CD8-positive, alpha-beta memory T cell (primary cell): ENCODE results near the gene TSPAN2. TPM values are rescaled to one million over a fixed set of nuclear protein-coding genes. Genes with fewer than 3 reads are reported as not detected.

Experiments used
- CTCF ChIA-PET: fragments of 350-600 bp; sonication (Branson Sonifier 250); formaldehyde crosslinking; loops from one replicate; lab custom pipeline; 2021; ENCODE audit warnings: antibody characterized with exemption; lab: Charles Lee
- POLR2A ChIA-PET: fragments of 350-600 bp; sonication (Branson Sonifier 250); formaldehyde crosslinking; loops from one replicate; lab custom pipeline; 2021; ENCODE audit warnings: antibody characterized with exemption; lab: Charles Lee
- DNase-seq, 5 donors: peaks; one replicate each; pipeline versions ENCODE4 v3.0.0 to v3.0.0-alpha.2; 2020 to 2022; ENCODE audit warnings: mixed read lengths in 1 of 5
- H3K27ac ChIP-seq: one replicate; pipeline ENCODE4 v1.7.0; 2013; ENCODE audit warnings: low read depth, mild to moderate bottlenecking, low read length, moderate library complexity
- H3K27me3 ChIP-seq: 2 replicates; pipeline ENCODE4 v1.7.0; 2013; ENCODE audit warnings: low read length, mild to moderate bottlenecking; ENCODE audit not compliant: insufficient read depth, poor library complexity, severe bottlenecking
- H3K36me3 ChIP-seq: 2 replicates; pipeline ENCODE4 v1.7.0; 2013; ENCODE audit warnings: mild to moderate bottlenecking, low read length, moderate library complexity; ENCODE audit not compliant: insufficient read depth
- H3K4me1 ChIP-seq: 2 replicates; pipeline ENCODE4 v1.7.0; 2013; ENCODE audit warnings: mild to moderate bottlenecking, low read length, moderate library complexity; ENCODE audit not compliant: insufficient read depth
- H3K4me3 ChIP-seq: 2 replicates; pipeline ENCODE4 v1.7.0; 2013; ENCODE audit warnings: mild to moderate bottlenecking, low read length
- H3K9me3 ChIP-seq: 2 replicates; pipeline ENCODE4 v1.7.0; 2013; ENCODE audit warnings: mild to moderate bottlenecking, low read length
- H3K27ac Mint-ChIP-seq, 8 donors: one replicate each; pipeline ENCODE4 v1.8.0; 2020 to 2021; ENCODE audit warnings: mixed read lengths in 8 of 8, mild to moderate bottlenecking in 6 of 8, inconsistent platforms in 3 of 8, moderate library complexity in 3 of 8
- H3K27me3 Mint-ChIP-seq, 2 donors: one replicate each; pipeline ENCODE4 v1.8.0; 2020 to 2021; ENCODE audit warnings: mixed read lengths in 2 of 2, mild to moderate bottlenecking in 1 of 2, moderate library complexity in 1 of 2
- H3K36me3 Mint-ChIP-seq, 3 donors: one replicate each; pipeline ENCODE4 v1.8.0; 2020 to 2021; ENCODE audit warnings: mixed read lengths in 3 of 3, inconsistent platforms in 1 of 3, mild to moderate bottlenecking in 1 of 3
- H3K4me1 Mint-ChIP-seq, 3 donors: one replicate each; pipeline ENCODE4 v1.8.0; 2020 to 2021; ENCODE audit warnings: mixed read lengths in 3 of 3, inconsistent platforms in 1 of 3, mild to moderate bottlenecking in 1 of 3
- H3K4me3 Mint-ChIP-seq, 7 donors: one replicate each; pipeline ENCODE4 v1.8.0; 2020 to 2021; ENCODE audit warnings: mixed read lengths in 7 of 7, mild to moderate bottlenecking in 6 of 7, moderate library complexity in 4 of 7, inconsistent platforms in 2 of 7
- H3K9me3 Mint-ChIP-seq, 5 donors: one replicate each; pipeline ENCODE4 v1.8.0; 2020 to 2022; ENCODE audit warnings: mixed read lengths in 5 of 5, mild to moderate bottlenecking in 3 of 5, moderate library complexity in 2 of 5, inconsistent platforms in 1 of 5
- polyA plus RNA-seq: library from polyadenylated mRNA; unstranded; fragments of 300-500 nt; fragmentation: Illumina TruSeq; gene quantifications from one replicate; pipeline ENCODE4 v1.2.3, GENCODE V29; 2021
- total RNA-seq, 2 experiments: library from RNA; stranded (reverse); gene quantifications; one replicate each; pipeline ENCODE4 v1.2.3, GENCODE V29; 2021

Gene TSPAN2
- total and polyA plus RNA-seq, 3 experiments from 2014 or later, result 1.3 to 7.1 (median 2.0) TPM

DNA sequence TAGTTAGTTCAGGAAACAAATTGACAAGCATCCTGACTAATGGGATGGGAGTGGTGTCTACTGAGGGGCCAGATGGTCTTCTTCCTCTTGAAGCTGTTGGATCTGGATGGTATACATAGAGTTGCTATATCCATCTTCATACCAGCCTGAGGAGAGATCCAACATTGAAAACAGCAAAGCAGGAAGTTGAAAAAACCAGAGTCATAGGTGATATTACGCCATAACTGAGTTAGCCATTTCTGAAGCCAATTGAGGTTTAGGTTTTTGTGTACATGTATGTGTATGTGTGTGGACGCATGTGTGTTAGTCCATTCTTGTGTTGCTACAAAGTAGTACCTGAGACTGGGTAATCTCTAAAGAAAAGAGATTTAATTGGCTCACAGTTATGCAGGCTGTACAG is 2.3 kb upstream of the TSPAN2 start:
- Histone ChIP-seq H3K9me3 (no peaks in the 10 kb centered on the region), H3K4me3 (no peak overlapping the region), H3K4me1 (peaks cover 14% of the 10 kb centered on the region), H3K27ac (no peak overlapping the region), H3K27me3 (no peaks in the 10 kb centered on the region), H3K36me3 (no peaks in the 10 kb centered on the region)
- H3K4me1 Mint-ChIP-seq, result peaks cover 24 to 44% (median 41%) of the 10 kb centered on the region in 3 donors
- no peak overlapping the region for H3K4me3 Mint-ChIP-seq
- no peaks in the 10 kb centered on the region for H3K9me3 Mint-ChIP-seq
- no peaks in the 10 kb centered on the region for H3K27me3 Mint-ChIP-seq
- POLR2A ChIA-PET, result no interaction called here
- peaks cover 0 to 2% (median 0%) of the 10 kb centered on the region in 3 donors for H3K36me3 Mint-ChIP-seq
- no peak for DNase-seq
- CTCF ChIA-PET, result interaction anchor here (1.1 to 2.3 kb wide), 2 partner anchors 7 to 112 kb away, joined by 3 to 8 read pairs; no protein-coding TSS in a partner anchor
- H3K27ac Mint-ChIP-seq, result no peak overlapping the region

DNA sequence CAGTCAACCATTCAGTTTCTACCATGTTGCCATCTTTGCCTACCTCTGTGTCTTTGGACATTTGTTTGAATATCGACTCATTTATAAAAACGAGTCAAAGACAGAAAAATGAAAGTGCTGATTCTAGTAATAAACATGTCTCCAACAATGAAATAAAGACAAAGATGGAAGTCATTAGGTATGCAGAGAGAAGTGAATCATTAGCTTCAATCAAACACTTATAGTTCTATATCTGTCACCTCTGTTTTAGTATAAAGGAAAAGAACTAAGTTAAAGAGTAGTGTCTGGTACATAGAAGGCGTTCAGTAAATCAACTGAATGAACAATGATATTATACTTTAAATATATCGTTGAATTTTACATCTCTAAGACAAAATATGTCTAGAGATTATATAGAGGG is 1.7 kb upstream of the TSPAN2 start:
- no peak overlapping the region for H3K27ac ChIP-seq
- peak overlapping the region in 4 of 8 donors; percentile 18 to 86 (median 42) for H3K27ac Mint-ChIP-seq
- no peak for DNase-seq
- H3K9me3 Mint-ChIP-seq, result no peaks in the 10 kb centered on the region
- peaks cover 29 to 47% (median 45%) of the 10 kb centered on the region in 3 donors for H3K4me1 Mint-ChIP-seq
- no peaks in the 10 kb centered on the region for H3K9me3 ChIP-seq
- H3K4me3 ChIP-seq, result no peak overlapping the region
- H3K27me3 ChIP-seq, result no peaks in the 10 kb centered on the region
- CTCF ChIA-PET, result interaction anchor here (1.1 to 3.9 kb wide), 3 partner anchors 8 to 111 kb away, joined by 3 to 14 read pairs (median 8); no protein-coding TSS in a partner anchor
- H3K36me3 Mint-ChIP-seq, result peaks cover 0 to 2% (median 0%) of the 10 kb centered on the region in 3 donors
- no peaks in the 10 kb centered on the region for H3K36me3 ChIP-seq
- peaks cover 14% of the 10 kb centered on the region for H3K4me1 ChIP-seq
- H3K27me3 Mint-ChIP-seq, result no peaks in the 10 kb centered on the region
- POLR2A ChIA-PET, result no interaction called here
- H3K4me3 Mint-ChIP-seq, result peak overlapping the region in 5 of 7 donors; percentile 84 to 87 (median 86)

DNA sequence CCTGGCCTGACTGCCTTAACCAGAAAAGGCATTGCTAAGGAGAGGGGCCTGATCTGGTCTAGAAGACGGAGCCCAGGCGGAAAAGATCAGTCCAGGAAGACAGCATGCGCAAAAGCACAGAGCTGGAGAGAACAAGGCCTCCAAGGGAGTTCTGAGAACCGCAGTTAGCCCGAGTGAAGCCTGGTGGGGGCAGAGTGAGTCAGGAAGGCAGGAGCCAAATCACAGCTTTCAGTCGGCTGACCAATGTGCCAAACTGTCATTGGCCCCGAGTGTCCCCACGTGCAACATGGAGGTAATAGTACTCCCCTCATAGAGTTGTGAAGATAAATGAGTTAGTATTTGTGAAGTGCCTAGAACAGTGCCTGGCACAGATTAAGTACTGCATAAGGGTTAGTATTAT is 1.2 kb upstream of the TSPAN2 start:
- Histone ChIP-seq H3K27me3 (no peaks in the 10 kb centered on the region), H3K9me3 (no peaks in the 10 kb centered on the region), H3K4me3 (no peak overlapping the region), H3K36me3 (no peaks in the 10 kb centered on the region), H3K4me1 (peaks cover 17% of the 10 kb centered on the region), H3K27ac (no peak overlapping the region)
- no peaks in the 10 kb centered on the region for H3K9me3 Mint-ChIP-seq
- H3K4me1 Mint-ChIP-seq, result peaks cover 30 to 49% (median 48%) of the 10 kb centered on the region in 3 donors
- DNase-seq, result no peak
- peak overlapping the region in 7 of 8 donors; percentile 66 to 94 (median 86) for H3K27ac Mint-ChIP-seq
- H3K36me3 Mint-ChIP-seq, result peaks cover 0 to 2% (median 0%) of the 10 kb centered on the region in 3 donors
- ChIA-PET CTCF (interaction anchor here (0.8 to 3.9 kb wide), 4 partner anchors 8 to 111 kb away, joined by 3 to 14 read pairs (median 6); no protein-coding TSS in a partner anchor), POLR2A (no interaction called here)
- peak overlapping the region; percentile 82 to 94 (median 86) for H3K4me3 Mint-ChIP-seq
- no peaks in the 10 kb centered on the region for H3K27me3 Mint-ChIP-seq

DNA sequence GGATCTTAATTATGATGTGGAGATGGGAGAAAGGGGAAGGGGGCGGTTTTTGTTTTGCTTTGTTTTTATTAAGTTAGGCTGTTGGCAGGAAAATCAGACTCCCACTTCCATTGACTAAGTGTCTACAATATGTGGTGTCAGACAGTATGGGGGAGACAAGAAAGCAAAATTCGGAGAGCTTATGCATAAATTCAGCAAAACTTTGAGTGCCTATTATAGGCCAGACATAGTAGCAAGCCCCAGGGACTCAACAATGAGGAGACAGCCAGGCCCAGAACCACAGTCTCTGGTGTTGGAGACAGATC is 835 bp upstream of the TSPAN2 start:
- Mint-ChIP-seq H3K27ac (peak overlapping the region in 7 of 8 donors; percentile 66 to 94 (median 86)), H3K9me3 (no peaks in the 10 kb centered on the region), H3K4me1 (peaks cover 33 to 50% (median 49%) of the 10 kb centered on the region in 3 donors), H3K27me3 (no peaks in the 10 kb centered on the region), H3K4me3 (peak overlapping the region; percentile 79 to 94 (median 86)), H3K36me3 (peaks cover 0 to 2% (median 0%) of the 10 kb centered on the region in 3 donors)
- ChIA-PET POLR2A (no interaction called here), CTCF (interaction anchor here (0.8 to 3.9 kb wide), 3 partner anchors 9 to 38 kb away, joined by 3 to 14 read pairs (median 8); no protein-coding TSS in a partner anchor)
- H3K9me3 ChIP-seq, result no peaks in the 10 kb centered on the region
- DNase-seq, result no peak
- peaks cover 21% of the 10 kb centered on the region for H3K4me1 ChIP-seq
- no peak overlapping the region for H3K27ac ChIP-seq
- peak overlapping the region; percentile 63 for H3K4me3 ChIP-seq
- H3K27me3 ChIP-seq, result no peaks in the 10 kb centered on the region
- H3K36me3 ChIP-seq, result no peaks in the 10 kb centered on the region

DNA sequence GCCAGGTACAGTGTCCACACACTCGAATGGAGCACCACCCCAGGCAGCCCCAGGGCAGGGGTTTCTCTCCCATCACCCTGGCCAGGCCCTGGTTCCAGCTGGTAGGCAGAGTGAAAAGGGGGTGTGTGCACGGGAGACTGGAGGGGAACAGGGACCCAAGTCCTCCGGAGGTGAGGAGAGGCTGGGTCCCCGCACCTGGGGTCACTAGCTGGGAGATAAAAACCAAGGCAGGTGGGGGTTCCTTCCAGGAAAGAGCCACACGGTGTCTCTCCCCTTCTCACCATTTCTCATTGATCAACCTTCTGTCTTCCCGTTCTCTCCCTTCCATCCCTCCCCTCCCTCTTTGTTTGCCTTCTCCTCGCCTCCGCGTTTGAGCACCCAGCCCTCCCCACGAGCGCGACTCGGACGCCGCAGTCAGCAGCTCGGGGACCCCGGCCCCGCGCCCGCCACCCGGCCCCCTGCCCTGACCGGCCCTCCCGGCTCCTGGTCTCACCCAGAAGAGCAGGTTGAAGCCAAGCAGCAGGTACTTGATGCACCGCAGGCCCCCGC is 358 bp downstream of the TSPAN2 start:
- Histone ChIP-seq H3K27me3 (no peaks in the 10 kb centered on the region), H3K4me1 (peaks cover 28% of the 10 kb centered on the region), H3K4me3 (peak overlapping the region; percentile 58), H3K9me3 (no peaks in the 10 kb centered on the region), H3K27ac (no peak overlapping the region), H3K36me3 (no peaks in the 10 kb centered on the region)
- H3K4me1 Mint-ChIP-seq, result peaks cover 40 to 58% (median 57%) of the 10 kb centered on the region in 3 donors
- no peaks in the 10 kb centered on the region for H3K9me3 Mint-ChIP-seq
- peak in 1 of 5 donors; percentile 9 for DNase-seq
- peaks cover 0 to 2% (median 0%) of the 10 kb centered on the region in 3 donors for H3K36me3 Mint-ChIP-seq
- CTCF ChIA-PET, result interaction anchor here (0.7 to 3.9 kb wide), 5 partner anchors 9 to 109 kb away, joined by 3 to 14 read pairs (median 3); no protein-coding TSS in a partner anchor
- H3K27ac Mint-ChIP-seq, result peak overlapping the region; percentile 41 to 96 (median 80)
- POLR2A ChIA-PET, result no interaction called here
- peak overlapping the region; percentile 77 to 91 (median 83) for H3K4me3 Mint-ChIP-seq
- H3K27me3 Mint-ChIP-seq, result no peaks in the 10 kb centered on the region

DNA sequence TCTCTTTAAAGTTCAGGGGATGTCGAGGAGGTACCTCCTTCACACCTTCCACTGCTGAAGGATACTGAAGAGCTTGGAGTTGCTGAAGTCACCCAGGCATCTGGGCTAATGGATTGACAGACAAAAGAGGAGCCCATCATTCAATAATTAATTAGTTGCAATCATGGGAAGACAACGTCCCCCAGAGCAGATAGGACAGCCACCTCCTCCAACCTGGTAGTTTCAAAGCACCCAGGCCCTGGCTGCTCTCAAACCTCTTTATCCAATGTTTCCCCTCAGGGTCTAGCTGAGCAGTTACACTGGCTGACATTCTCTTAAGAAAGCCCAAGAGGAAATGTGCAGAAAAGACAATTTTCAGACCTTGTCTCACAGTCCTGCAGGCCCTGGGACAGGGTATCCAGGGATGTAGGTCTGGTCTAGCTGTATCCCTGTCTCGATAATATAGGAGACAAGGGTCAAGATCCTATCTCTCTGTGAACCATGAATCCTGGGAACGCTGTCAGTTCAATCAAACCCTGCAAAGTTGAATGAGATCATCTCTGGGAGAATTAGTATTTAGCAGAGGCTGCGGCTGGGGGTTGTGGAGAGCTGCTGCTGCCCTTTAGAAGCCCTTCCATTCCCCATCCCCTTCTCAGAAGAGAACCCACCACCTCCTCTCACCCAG is 1.1 kb downstream of the TSPAN2 start:
- no peaks in the 10 kb centered on the region for H3K9me3 Mint-ChIP-seq
- H3K4me1 ChIP-seq, result peaks cover 28% of the 10 kb centered on the region
- no peaks in the 10 kb centered on the region for H3K27me3 ChIP-seq
- H3K4me3 Mint-ChIP-seq, result peak overlapping the region; percentile 77 to 91 (median 83)
- no peaks in the 10 kb centered on the region for H3K27me3 Mint-ChIP-seq
- no peaks in the 10 kb centered on the region for H3K36me3 ChIP-seq
- peaks cover 0 to 2% (median 0%) of the 10 kb centered on the region in 3 donors for H3K36me3 Mint-ChIP-seq
- ChIA-PET POLR2A (no interaction called here), CTCF (interaction anchor here (0.7 to 3.9 kb wide), 4 partner anchors 11 to 108 kb away, joined by 3 to 14 read pairs (median 4); no protein-coding TSS in a partner anchor)
- no peaks in the 10 kb centered on the region for H3K9me3 ChIP-seq
- DNase-seq, result no peak
- H3K27ac Mint-ChIP-seq, result peak overlapping the region; percentile 41 to 96 (median 80)
- H3K27ac ChIP-seq, result no peak overlapping the region
- H3K4me3 ChIP-seq, result peak overlapping the region; percentile 58
- peaks cover 41 to 58% (median 57%) of the 10 kb centered on the region in 3 donors for H3K4me1 Mint-ChIP-seq

DNA sequence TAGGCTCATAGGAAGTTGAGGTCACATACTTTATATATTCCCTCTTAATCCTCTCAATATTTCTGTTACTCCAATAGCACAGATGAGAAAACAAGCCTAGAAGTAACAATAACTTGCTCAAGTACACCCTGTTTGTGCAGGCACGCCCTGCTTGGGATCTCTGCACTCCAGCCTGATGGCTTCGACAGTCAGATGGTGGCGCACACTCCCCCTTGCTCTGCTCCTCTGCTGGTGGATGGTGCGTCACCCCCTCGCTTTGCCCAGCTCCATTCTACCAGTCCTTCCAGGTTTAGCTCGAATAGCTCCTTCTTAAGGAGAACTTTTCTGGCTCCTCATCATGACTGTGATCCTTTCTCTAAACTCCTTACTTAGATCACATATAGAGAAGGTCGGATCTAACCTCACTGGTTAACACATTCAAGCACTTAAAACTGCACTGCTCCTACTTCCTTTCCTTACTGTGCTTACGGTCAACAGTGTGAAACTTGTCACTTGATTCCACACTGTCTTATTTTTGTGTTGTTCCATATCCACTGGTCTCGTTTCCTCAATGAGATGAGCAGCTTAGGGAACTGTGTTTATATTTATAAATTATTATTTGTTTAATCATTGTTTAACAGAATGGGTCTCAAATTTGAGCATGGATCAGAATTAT is 3.0 kb downstream of the TSPAN2 start:
- Mint-ChIP-seq H3K4me1 (peaks cover 41 to 57% (median 56%) of the 10 kb centered on the region in 3 donors), H3K36me3 (peaks cover 0 to 2% (median 2%) of the 10 kb centered on the region in 3 donors), H3K9me3 (no peaks in the 10 kb centered on the region), H3K4me3 (peak overlapping the region; percentile 2 to 69 (median 30)), H3K27ac (peak overlapping the region in 5 of 8 donors; percentile 20 to 83 (median 48)), H3K27me3 (no peaks in the 10 kb centered on the region)
- no peak for DNase-seq
- Histone ChIP-seq H3K4me3 (no peak overlapping the region), H3K4me1 (peaks cover 28% of the 10 kb centered on the region), H3K27me3 (no peaks in the 10 kb centered on the region), H3K9me3 (no peaks in the 10 kb centered on the region), H3K36me3 (no peaks in the 10 kb centered on the region), H3K27ac (no peak overlapping the region)
- ChIA-PET CTCF (interaction anchor here (0.8 to 1.9 kb wide), 2 partner anchors 26 to 34 kb away, joined by 3 to 6 read pairs; no protein-coding TSS in a partner anchor), POLR2A (no interaction called here)
